ENCODE results near the gene RGL2. TPM values are rescaled to one million over a fixed set of nuclear protein-coding genes. Genes with fewer than 3 reads are reported as not detected.

The RGL2 gene
- total and polyA plus RNA-seq, 2 donors (not counting 3 experiments of a cell fraction or from before 2014, with no cell fraction given): 87.7 to 90.3 TPM

Small RNA genes lying within 50 kb of the gene (microRNA-seq; reads per million reads assigned to microRNA genes)
- gene MIR6834 (ENCODE audit: borderline number of aligned reads, borderline replicate concordance): not detected
- not detected for gene MIR6873 (ENCODE audit: borderline number of aligned reads, borderline replicate concordance)

Other genes starting within 250 kb of the RGL2 start
- gene HLA-DPA1, start 225.3 kb downstream of the RGL2 start, total RNA-seq: 11.4 TPM in 1 of 2 replicates, not detected in the other
- 18.9 and 23.2 TPM in 2 replicates for gene HLA-DPA1, start 225.3 kb downstream of the RGL2 start, polyA plus RNA-seq
- 2.3 and 19.1 TPM in 2 replicates for gene HLA-DPB1, start 223.0 kb downstream of the RGL2 start, total RNA-seq
- gene HLA-DPB1, start 223.0 kb downstream of the RGL2 start, polyA plus RNA-seq: 26.1 and 38.0 TPM in 2 replicates
- gene COL11A2, start 106.5 kb downstream of the RGL2 start, total RNA-seq: 1.3 and 1.7 TPM in 2 replicates
- 0.49 and 0.65 TPM in 2 replicates for gene COL11A2, start 106.5 kb downstream of the RGL2 start, polyA plus RNA-seq
- gene RXRB, start 98.3 kb downstream of the RGL2 start, total RNA-seq: 43.4 and 45.6 TPM in 2 replicates
- 44.4 and 48.1 TPM in 2 replicates for gene RXRB, start 98.3 kb downstream of the RGL2 start, polyA plus RNA-seq
- gene SLC39A7, start 98.1 kb downstream of the RGL2 start, total RNA-seq: 129 and 138 TPM in 2 replicates
- gene SLC39A7, start 98.1 kb downstream of the RGL2 start, polyA plus RNA-seq: 92.2 and 99.8 TPM in 2 replicates
- gene HSD17B8, start 94.3 kb downstream of the RGL2 start, total RNA-seq: 4.0 and 4.3 TPM in 2 replicates
- gene HSD17B8, start 94.3 kb downstream of the RGL2 start, polyA plus RNA-seq: 8.2 and 8.4 TPM in 2 replicates
- 26.8 and 28.0 TPM in 2 replicates for gene RING1, start 90.4 kb downstream of the RGL2 start, total RNA-seq
- gene RING1, start 90.4 kb downstream of the RGL2 start, polyA plus RNA-seq: 27.9 and 32.9 TPM in 2 replicates
- 43.8 and 49.2 TPM in 2 replicates for gene VPS52, start 27.1 kb downstream of the RGL2 start, total RNA-seq
- gene VPS52, start 27.1 kb downstream of the RGL2 start, polyA plus RNA-seq: 112 and 132 TPM in 2 replicates
- 2,193 and 2,336 TPM in 2 replicates for gene RPS18, start 26.9 kb downstream of the RGL2 start, total RNA-seq
- gene RPS18, start 26.9 kb downstream of the RGL2 start, polyA plus RNA-seq: 4,861 and 5,541 TPM in 2 replicates
- gene B3GALT4, start 21.8 kb downstream of the RGL2 start, total RNA-seq: 4.1 and 4.5 TPM in 2 replicates
- 5.6 and 7.6 TPM in 2 replicates for gene B3GALT4, start 21.8 kb downstream of the RGL2 start, polyA plus RNA-seq
- 66.9 and 71.2 TPM in 2 replicates for gene WDR46, start 9.7 kb downstream of the RGL2 start, total RNA-seq
- 53.9 and 61.4 TPM in 2 replicates for gene WDR46, start 9.7 kb downstream of the RGL2 start, polyA plus RNA-seq
- 52.3 and 63.5 TPM in 2 replicates for gene PFDN6, start 9.3 kb downstream of the RGL2 start, total RNA-seq
- 27.5 and 31.0 TPM in 2 replicates for gene PFDN6, start 9.3 kb downstream of the RGL2 start, polyA plus RNA-seq
- 90.7 and 98.0 TPM in 2 replicates for gene TAPBP, start 15.1 kb upstream of the RGL2 start, total RNA-seq
- gene TAPBP, start 15.1 kb upstream of the RGL2 start, polyA plus RNA-seq: 69.6 and 79.9 TPM in 2 replicates
- gene ZBTB22, start 18.8 kb upstream of the RGL2 start, total RNA-seq: 12.6 and 13.9 TPM in 2 replicates
- gene ZBTB22, start 18.8 kb upstream of the RGL2 start, polyA plus RNA-seq: 15.4 and 16.5 TPM in 2 replicates
- gene DAXX, start 24.0 kb upstream of the RGL2 start, total RNA-seq: 52.0 and 54.4 TPM in 2 replicates
- 19.2 and 20.5 TPM in 2 replicates for gene DAXX, start 24.0 kb upstream of the RGL2 start, polyA plus RNA-seq
- gene KIFC1, start 92.9 kb upstream of the RGL2 start, total RNA-seq: 63.4 and 65.9 TPM in 2 replicates
- 38.5 and 39.3 TPM in 2 replicates for gene KIFC1, start 92.9 kb upstream of the RGL2 start, polyA plus RNA-seq
- gene PHF1, start 112.1 kb upstream of the RGL2 start, total RNA-seq: 28.8 and 32.5 TPM in 2 replicates
- gene PHF1, start 112.1 kb upstream of the RGL2 start, polyA plus RNA-seq: 53.1 and 62.6 TPM in 2 replicates
- gene CUTA, start 119.2 kb upstream of the RGL2 start, total RNA-seq: 133 TPM in 2 replicates
- gene CUTA, start 119.2 kb upstream of the RGL2 start, polyA plus RNA-seq: 202 and 241 TPM in 2 replicates
- gene SYNGAP1, start 121.1 kb upstream of the RGL2 start, total RNA-seq: 14.3 and 15.1 TPM in 2 replicates
- gene SYNGAP1, start 121.1 kb upstream of the RGL2 start, polyA plus RNA-seq: 7.3 and 7.9 TPM in 2 replicates
- 8.0 and 8.7 TPM in 2 replicates for gene ZBTB9, start 155.6 kb upstream of the RGL2 start, total RNA-seq
- gene ZBTB9, start 155.6 kb upstream of the RGL2 start, polyA plus RNA-seq: 4.7 and 4.9 TPM in 2 replicates

Measured in endothelial cell of umbilical vein (primary cell).